Breast epithelium (tissue), 3 donors: ENCODE measurements around the gene TPRG1L.

ENCODE experiments used
- POLR2A ChIP-seq: fragments of 450-650 bp; IDR thresholded peaks from one replicate; pipeline ENCODE4 v1.6.1; 2016; ENCODE audit warnings: antibody characterized with exemption, mild to moderate bottlenecking, moderate library complexity
- POLR2AphosphoS5 ChIP-seq, 3 donors: sonication (generic); formaldehyde crosslinking; IDR thresholded peaks; one replicate each; pipeline ENCODE4 v1.6.1; 2017; ENCODE audit warnings: antibody characterized with exemption in 3 of 3
- TF ChIP-seq, protein P1 (sequence below), 3 donors: fragments of 450-650 bp; IDR thresholded peaks; one replicate each; pipeline ENCODE4 v1.5.1; 2016 to 2017; ENCODE audit warnings: antibody characterized with exemption in 3 of 3, mild to moderate bottlenecking in 3 of 3, moderate library complexity in 3 of 3

DNA sequence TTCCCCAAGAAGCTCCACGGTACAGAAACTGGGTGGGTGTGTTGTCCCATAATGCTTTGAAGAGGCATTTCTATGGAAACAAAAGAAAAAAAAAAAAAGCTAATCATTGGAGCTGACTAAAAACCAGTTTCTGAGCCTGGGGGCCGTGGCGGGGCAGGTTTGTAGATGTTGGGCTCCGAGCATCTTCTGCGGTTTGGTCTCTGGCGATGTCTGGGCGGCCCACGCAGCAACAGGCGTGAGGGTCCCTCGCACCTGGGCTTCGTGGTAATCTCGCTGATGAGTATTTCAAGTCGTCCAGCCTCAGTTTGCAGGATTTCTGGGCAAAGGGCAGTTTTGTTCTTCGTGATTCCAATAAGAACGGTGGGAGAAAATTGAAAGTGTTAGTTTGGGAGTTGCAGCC is 34.3 kb downstream of the TPRG1L start:
- TF ChIP-seq, protein P1, sequence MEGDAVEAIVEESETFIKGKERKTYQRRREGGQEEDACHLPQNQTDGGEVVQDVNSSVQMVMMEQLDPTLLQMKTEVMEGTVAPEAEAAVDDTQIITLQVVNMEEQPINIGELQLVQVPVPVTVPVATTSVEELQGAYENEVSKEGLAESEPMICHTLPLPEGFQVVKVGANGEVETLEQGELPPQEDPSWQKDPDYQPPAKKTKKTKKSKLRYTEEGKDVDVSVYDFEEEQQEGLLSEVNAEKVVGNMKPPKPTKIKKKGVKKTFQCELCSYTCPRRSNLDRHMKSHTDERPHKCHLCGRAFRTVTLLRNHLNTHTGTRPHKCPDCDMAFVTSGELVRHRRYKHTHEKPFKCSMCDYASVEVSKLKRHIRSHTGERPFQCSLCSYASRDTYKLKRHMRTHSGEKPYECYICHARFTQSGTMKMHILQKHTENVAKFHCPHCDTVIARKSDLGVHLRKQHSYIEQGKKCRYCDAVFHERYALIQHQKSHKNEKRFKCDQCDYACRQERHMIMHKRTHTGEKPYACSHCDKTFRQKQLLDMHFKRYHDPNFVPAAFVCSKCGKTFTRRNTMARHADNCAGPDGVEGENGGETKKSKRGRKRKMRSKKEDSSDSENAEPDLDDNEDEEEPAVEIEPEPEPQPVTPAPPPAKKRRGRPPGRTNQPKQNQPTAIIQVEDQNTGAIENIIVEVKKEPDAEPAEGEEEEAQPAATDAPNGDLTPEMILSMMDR (IDR thresholded peaks at IDR 0.05): no peak
- TF ChIP-seq POLR2AphosphoS5 (IDR thresholded peaks at IDR 0.05) (no peak), POLR2A (no peak)
